Dermis microvascular lymphatic vessel endothelial cell (primary cell): Measurements from ENCODE around the gene CEBPG. TPM values are rescaled to one million over a fixed set of nuclear protein-coding genes. Genes with fewer than 3 reads are reported as not detected.

Experiments
- DNase-seq, 2 donors: peaks; one replicate each; pipeline versions ENCODE4 v3.0.0 to v3.0.0-alpha.2; 2010; ENCODE audit warnings: low read depth in 2 of 2
- total RNA-seq: library from RNA; depleted of rRNA; stranded (reverse); fragments of >200 nt; gene quantifications from 2 replicates; pipeline ENCODE4 v1.2.1, GENCODE V29; 2014

Gene CEBPG
- 23.9 and 26.3 TPM in 2 replicates for total RNA-seq

DNA sequence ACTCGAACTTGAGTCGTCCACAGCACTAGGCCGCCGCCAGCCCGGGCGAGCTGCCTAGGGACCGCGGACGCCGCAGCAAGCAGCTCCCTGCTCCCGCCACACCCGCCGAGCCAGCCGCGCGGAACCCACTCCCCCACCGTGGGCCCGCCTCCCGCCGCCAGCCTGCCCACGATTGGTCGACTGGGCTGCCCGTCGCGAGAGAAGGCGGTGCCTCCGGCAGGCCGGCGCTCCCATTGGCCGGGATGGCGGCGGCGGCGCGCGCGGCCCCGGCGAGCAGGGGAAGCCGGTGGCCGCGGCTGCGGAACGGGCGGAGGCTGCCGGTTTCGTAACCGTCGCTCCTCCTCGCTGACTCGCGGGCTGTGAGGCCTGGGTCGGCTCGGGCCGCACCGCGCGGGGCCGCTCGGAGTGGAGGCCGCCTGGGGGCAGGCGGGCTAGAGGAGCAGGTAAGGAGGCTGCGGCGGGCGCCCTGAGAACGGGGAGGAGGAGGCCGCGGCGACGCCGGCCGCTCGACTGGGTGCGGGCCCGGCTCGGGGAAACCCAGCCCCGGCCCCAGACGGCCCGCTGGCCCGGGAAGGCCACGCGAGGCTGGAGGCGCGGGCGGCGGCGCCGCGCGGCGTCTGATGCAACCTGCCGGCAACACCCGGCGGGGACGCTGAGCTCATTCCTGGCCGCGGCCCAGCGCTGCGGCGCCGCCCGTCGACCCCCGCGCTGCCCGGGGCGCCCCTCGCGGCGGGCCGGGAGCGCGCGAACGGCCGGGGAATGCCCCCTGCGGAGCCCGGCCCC is at the start of gene CEBPG:
TSS of gene CEBPG (plus strand) at position 257 of the 783 bp plus-strand sequence. CDS start 5,531 bp downstream, outside the sequence.
- peak; percentile 73 to 93 for DNase-seq

DNA sequence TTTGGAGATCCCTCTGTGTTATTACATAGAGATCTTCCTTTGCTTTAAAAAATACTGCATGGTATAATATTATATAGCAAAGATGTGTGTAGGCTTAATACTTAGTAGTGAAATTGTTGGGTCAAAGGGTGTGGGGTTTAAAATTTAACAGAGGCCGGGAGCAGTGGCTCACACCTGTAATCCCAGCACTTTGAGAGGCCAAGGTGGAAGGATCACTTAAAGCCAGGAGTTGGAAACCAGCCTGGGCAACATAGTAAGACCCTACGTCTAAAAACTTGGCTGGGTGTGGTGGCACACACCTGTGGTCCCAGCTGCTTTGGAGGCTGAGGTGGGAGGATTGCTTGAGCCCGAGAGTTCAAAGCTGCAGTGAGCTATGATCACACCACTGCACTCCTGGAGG is 48.9 kb upstream of the CEBPG start:
- DNase-seq, result no peak

DNA sequence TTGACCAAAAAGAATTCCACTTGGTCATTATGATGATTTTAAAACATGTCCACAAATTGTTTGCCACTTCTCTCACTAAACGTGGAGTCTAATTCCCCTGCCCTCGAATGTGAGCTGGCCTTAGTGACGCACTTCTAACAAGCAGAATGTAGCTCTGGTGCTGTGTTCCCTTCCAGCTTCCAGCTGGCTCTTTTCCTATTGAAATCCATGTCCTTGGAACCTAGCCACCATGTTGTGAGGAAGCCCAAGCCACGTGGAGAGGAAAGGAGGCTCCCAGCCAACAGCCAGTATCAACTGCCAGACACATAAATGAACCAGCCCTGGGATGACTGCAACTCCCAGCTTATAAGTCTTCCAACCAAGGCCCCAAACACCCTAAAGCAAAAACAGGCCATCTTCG is 47.6 kb upstream of the CEBPG start:
- peak in 1 of 2 donors; percentile 36 for DNase-seq

DNA sequence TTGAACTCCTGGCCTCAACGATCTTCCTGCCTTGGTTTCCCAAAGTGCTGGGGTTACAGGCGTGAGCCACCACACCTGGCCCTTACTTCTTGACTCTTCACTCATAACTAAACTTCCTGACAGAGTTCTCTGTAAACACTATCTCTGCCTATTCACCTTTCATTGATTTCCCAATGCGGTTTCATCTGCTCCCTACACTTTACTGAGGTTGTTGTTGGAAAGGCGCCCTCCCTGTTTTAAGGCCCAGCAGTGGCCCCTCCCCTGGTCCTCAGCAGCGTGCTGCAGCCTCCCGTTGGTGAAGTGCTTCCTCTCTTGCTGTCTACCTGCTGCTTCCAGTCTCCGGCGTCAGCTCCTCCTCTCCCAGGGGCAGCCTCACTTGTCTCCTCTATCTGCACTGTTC is 44.4 kb upstream of the CEBPG start:
- no peak for DNase-seq

DNA sequence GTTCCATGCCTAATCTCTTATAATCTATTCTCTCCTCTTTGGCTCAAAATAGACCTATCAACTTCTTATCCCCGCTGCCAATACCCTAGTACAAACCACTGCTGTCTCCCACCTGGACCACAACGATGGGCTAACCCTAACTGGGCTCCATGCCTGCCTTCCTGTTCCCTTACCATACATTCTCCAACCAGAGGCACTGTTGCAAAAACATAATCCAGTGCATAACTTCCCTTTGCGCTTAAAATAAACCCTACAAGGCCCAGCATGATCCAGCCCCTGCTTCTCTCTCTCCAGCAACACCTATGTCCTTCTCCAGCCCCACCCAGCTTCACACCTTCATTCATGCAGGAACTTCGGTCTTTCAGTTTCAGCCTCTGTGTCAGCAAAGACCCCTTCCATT is 43.8 kb upstream of the CEBPG start:
- DNase-seq, result no peak

DNA sequence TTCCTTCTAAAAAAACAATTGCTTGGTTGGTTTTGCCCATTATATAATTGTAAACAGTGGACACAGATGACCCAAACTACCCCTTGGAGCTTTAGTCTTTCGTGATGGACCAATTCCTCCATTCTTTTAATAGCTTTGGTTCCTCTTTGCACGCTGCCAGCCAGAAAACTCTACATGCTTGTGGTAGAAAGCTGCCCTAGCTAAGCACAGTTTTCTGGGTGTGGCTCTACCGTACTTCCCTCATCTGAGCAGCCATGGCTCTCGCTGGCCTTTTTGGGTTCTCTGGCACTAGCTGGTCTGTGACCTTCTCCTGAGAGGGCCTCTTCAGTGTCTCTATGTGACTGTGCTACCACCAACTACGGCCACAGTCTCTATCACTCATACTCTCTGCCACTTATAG is 41.3 kb upstream of the CEBPG start:
- DNase-seq, result no peak

DNA sequence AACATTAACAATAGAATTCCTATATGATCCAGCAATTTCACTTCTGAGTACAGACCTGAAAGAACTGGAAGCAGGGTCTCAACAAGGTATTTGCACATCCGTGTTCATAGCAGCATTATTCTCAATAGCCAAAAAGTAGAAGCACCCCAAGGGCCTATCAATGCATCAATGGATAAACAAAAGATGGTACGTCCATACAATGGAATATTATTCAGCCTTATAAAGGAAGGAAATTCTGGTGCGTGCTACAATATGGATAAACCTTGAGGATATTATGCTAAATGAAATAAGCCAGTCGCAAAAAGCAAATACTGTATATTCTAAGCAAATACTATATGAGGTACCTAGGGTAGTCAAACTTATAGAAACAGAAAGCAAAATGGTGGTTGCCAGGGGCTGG is 40.4 kb upstream of the CEBPG start:
- DNase-seq, result no peak

DNA sequence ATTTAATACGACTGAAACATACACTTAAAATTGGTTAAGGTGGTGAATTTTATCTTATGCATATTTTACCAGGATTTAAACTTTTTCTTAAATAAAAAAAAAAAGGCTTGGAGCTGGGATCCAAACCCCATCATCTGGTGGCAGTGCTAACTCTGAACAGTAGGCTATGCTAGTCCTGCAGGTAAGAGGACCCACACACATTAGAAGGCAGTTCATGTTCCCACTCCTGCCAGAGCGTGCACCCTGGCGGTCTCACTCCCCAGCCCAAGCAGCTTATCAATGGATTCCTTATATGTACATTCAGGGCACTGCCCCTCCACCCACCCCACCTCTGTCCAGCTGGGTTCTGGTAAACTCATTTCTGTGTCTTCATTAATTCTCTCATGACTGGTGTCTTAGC is 39.9 kb upstream of the CEBPG start:
- no peak for DNase-seq

DNA sequence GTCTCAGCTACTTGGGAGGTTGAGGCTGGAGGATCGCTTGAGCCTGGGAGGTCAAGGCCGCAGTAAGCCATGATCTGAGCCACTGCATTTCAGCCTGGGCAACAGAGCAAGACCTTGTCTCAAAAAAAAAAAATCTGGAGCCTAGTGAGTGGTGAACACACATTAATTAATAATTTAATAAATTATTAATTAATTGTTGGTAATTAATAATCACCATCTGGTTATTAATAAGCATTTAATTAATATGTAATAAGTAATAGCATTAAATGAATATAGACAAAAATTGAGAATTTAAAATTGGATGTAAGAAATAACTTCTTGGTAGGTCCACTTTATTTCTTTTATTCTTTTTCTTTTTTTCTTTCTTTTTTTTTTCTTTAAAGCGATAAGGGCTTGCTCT is 39.2 kb upstream of the CEBPG start:
- DNase-seq, result no peak

DNA sequence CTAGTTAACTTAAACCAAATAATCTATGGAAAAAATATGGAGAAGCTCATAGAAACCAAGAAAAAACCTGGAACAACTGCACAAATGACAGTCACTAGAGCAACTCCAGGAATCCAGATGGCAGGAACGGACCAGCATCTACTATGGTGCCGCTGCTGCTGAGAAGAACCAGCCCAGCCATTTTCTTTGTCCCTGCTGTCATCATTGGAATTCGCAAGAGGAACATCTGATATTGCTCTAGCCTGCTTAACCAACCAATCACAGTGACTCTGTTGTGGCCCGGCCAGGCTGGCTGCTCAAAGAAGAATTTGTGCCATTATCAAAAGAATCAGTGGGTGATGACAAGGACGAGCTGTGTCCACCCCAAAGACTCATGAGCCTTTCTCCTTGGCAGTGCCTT is 38.1 kb upstream of the CEBPG start:
- no peak for DNase-seq

DNA sequence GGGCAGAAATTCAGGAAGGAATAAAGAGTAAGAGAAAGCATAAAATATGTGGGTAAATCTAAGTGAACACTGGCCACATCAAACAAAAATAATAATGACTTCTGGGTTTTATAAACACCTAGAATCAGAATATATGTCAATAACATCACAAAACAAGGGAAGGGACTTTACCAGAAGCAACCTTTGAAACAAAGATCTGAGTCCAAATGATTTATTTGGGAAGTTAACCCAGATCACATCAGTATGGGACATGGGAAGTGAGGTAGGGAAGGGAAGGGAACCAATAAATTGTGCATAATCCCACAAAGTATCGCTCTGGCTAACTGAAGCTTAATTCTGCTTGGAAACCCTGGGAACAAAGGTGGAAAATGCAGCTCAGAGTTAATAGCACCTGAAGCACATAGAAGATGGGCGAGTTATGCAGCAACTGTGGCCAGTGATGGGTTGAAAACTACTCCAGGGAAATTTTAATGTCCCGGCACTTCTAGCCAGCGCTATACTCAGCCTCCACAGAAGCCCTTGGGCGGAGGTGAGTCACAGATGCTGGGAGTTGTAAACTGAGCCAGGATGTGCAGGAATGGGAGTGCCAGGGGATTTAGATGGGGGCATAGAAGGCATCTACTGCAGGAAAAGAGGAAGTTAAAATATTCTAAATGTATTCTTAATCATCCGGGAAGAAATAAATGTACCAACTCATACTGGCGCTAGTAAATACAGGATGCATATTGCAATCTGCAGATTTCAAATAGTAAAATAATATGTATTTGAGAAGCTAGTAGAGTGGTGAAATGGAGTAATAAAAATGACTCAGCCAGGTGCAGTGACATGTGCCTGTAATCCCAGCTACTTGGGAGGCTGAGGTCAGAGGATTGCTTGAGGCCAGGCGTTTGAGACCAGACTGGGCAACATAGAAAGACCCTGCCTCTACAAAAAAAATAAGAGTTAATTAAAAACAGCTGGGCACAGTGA is 34.2 kb upstream of the CEBPG start:
- no peak for DNase-seq

DNA sequence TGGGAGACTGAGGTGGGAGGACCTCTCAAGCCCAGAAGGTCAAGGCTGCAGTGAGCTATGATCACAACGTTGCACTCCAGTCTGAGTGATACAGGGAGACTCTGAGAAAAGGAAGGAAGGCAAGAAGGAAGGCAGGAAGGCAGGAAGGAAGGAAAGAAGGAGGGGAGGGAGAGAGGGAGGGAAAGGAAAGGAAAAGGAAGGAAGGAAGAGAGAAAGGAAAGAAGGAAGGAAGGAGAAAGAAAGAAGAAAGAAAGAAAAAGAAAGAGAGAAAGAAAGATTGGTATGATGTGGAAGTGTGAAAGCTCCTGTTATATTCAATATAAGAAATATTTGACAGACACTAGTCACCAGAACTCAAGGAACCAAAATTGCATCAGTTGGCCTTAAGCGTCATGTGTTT is 32.5 kb upstream of the CEBPG start:
- DNase-seq, result no peak

DNA sequence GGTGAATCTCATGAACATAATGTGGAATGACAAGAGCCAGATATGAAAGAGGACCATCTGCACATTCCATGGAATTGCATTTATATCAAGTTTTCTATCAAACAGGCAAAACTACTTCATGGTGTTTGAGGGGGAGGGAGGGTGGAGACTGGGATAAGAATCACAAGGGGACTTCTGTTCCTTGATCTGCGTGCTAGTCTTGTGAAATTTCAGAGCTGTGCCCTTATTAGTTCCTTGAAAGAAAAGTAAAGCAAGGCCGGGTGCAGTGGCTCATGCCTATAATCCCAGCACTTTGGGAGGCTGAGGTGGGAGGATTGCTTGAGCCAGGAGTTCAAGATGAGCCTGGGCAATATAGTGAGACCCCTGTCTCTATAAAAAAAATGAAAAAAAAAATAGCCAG is 30.2 kb upstream of the CEBPG start:
- no peak for DNase-seq

DNA sequence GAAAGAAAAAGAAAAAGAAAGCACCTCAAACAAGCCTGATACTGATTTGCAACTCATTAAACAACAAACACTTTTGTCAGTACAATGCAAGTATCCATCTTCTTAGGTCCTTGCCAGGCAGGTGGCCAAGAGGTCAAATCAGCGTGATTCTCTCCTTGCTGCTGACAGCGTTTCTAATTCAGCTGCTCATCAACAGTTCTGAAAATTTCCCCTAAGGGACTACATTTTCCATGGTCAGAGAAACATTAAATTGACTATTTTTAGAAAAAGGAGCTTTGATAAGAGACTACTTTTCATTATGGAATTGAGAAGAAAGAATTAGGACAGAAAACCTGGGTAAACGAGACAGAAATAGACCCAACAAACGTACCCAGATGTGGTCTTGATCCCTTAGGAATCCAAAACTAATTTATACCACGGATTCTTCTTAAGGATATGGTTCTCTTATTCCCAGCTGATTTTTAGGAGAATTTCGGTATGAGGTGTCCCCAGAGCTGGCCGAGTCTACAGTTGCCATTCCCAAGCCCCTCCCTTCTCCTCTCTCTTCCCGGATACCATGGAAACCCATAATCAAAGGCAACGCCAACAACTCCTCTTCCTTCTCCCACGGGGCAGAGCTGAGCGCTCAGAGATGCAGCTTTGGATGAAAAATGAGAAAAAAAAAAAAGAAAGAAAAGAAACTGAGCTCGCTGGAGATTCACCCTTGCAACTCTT is 29.5 kb upstream of the CEBPG start:
- DNase-seq, result no peak

DNA sequence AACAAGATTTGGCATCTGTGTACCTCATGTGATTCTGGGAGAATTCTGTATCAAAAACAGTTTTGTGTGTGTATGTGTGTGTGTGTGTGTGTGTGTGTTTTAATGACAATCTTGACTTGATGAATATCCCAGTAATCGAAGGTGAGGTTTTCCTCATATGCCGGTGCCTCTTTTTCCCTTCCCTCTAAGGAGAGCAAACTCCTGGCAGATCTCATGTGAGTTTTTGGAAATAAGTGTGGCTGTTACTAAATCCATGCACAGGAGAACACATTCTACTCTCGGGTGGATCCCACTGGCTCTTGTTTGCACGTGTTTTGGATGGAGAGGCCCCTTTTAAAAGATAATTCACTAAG is 29.0 kb upstream of the CEBPG start:
- no peak for DNase-seq

DNA sequence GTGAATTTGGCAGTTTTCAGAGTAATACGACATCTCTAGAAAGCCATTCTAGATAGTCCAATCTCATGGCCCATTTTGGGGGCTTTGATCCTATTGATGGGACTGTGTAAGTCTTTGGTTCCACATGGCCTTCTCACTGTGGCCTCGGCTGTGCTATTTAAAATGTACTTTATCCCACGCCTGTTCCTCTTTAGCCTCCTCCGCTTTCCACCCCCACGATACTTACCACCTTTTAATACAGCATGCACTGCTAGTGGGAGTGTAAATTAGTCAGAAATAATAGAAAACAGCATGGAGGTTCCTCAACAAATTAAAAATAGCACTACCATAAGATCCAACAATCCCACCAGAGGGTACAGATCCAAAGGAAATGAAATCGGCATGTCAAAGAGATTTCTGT is 28.3 kb upstream of the CEBPG start:
- no peak for DNase-seq

DNA sequence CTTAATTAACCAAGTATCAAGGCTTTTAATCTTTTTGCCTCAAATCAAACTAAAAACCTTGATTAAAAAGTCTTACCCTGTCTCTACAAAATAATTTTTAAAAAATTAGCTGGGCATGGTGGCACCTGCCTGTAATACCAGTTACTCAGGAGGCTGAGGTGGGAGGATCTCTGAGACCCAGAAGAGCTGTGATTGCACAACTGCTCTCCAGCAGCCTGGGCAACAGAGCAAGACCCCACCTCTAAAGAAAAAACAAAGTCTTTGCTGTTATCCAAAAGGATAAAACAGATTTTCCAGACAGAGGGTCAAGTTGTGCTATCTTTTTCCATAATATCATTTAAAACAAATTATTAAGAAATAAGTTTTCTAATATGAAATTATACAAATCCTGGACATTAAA is 26.8 kb upstream of the CEBPG start:
- no peak for DNase-seq

DNA sequence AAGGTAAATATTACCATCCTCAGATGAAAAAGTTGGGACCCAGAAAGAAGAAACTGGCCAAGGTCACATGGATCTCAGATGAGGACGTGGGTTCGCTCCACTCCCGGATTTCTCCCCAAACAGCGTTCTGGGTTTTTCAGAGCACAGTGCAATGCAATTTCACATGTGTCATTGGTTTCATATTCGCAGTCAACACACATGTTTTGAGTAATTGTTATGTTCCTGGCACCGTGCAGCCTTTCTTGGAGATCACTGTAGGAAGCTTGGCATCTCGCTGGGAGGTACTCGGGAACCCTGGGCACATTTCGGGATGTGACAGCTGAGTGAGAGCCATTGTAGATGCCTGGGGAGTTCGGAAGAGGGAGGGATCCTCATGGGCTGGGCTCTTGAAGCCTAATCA is 26.2 kb upstream of the CEBPG start:
- DNase-seq, result no peak

DNA sequence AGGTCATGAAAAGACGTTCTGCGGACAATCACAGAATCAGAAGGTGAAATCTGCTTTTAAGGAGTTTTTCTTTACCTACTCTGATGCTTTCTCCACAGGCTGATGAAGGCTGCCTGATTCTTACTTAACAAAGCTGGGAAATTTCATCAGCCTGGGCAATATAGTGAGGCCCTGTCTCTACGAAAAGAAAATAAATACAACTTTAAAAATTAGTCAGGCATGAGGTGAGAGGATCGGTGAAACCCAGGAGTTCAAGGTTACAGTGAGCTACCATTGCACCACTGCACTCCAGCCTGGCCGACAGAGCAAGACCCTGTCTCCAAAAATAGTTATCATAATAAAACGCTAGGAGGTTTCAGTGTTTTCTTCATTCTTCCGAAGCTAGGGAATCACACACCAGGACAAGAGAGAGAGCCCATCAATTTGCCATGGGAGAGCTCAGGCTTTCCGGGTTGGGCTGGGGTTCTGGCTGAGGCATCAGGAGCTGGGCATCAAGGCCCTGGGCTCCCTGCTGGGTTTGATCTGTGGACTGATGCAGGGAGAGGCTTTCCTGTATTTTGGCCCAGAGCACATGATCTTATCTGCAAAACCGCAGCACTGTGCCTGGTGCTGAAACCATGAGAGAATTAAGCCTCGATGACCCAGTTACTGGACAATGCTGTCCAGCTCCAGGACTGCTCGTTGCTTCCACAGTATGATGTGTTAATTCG is 25.1 kb upstream of the CEBPG start:
- no peak for DNase-seq

DNA sequence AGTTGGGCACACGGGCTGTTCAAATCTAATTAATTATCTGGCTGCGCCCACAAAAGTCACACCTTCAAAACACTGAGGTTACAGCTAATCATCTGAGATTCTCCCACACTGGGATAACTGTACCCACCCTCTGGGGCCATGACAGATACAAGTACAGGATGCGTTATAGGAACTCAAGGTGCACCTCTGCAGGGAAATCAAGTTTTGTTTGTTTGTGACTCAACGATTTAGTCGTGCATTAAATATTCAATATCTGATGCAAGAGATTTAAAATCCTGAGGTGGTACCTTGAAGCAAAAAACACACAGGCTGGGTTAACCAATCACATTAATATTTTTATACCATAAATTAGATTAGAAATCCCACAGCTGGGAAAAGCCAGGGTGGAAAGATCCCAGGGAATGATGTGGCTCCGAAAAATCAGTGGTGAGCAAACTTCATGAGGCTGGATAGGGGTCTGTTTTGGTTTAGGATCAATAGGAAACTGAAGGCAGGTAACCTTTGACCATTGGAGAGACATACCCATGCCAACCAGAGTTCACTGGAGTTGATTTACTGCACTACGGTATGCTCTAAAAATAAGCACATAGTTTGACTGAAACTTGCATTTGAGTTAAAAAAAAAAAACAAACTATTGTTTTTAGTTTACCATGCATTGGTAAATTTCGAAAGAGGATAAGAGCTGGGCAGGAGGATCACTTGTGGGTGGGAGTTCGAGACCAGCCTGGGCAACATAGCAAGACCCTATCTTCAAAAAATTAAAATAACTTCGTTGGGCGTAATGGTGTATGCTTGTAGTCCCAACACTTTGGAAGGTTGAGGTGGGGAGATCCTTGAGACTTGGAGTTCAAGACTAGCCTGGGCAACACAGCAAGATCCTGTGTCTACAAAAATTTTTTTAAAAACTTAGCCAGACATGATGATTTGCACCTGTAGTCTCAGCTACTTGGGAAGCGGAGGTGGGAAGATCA is 23.9 kb upstream of the CEBPG start:
- no peak for DNase-seq
